ENCODE measurements around the gene GRID2.

DNA sequence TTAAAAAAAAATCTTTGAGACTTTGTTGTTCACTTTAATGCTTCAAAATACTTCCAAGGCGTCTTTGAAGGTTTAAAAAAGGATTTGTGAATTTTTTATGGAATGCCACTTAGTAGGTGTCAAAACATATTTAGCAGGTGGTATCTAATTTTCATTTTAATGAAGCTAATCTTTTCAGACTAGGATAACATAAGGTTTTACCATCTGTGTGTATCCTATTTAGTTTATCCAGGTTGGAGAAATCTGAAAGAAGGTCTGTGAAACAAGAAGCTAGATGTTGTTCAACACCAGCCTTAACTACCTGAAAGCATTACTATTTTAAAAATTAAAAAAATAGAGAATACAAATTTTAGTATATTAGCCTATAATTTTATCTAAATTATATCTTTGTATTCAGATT, 193.4 kb downstream of the GRID2 start:
- TF ChIP-seq MAFK (IDR thresholded peaks at IDR 0.05; ENCODE audit: low read depth, low read length) = no peak
- TF ChIP-seq, protein P1, sequence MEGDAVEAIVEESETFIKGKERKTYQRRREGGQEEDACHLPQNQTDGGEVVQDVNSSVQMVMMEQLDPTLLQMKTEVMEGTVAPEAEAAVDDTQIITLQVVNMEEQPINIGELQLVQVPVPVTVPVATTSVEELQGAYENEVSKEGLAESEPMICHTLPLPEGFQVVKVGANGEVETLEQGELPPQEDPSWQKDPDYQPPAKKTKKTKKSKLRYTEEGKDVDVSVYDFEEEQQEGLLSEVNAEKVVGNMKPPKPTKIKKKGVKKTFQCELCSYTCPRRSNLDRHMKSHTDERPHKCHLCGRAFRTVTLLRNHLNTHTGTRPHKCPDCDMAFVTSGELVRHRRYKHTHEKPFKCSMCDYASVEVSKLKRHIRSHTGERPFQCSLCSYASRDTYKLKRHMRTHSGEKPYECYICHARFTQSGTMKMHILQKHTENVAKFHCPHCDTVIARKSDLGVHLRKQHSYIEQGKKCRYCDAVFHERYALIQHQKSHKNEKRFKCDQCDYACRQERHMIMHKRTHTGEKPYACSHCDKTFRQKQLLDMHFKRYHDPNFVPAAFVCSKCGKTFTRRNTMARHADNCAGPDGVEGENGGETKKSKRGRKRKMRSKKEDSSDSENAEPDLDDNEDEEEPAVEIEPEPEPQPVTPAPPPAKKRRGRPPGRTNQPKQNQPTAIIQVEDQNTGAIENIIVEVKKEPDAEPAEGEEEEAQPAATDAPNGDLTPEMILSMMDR (conservative IDR thresholded peaks at IDR 0.05; ENCODE audit: low read depth, low read length) = no peak
- TF ChIP-seq, protein P2, sequence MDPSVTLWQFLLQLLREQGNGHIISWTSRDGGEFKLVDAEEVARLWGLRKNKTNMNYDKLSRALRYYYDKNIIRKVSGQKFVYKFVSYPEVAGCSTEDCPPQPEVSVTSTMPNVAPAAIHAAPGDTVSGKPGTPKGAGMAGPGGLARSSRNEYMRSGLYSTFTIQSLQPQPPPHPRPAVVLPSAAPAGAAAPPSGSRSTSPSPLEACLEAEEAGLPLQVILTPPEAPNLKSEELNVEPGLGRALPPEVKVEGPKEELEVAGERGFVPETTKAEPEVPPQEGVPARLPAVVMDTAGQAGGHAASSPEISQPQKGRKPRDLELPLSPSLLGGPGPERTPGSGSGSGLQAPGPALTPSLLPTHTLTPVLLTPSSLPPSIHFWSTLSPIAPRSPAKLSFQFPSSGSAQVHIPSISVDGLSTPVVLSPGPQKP (IDR thresholded peaks at IDR 0.05; ENCODE audit: borderline replicate concordance, low read depth, low read length) = no peak
